Upper lobe of right lung (tissue), 1 donor: ENCODE data around the gene PIM1. TPM values are rescaled to one million over a fixed set of nuclear protein-coding genes. Genes with fewer than 3 reads are reported as not detected.

Source experiments
- ATAC-seq: fragments of 200-7000 bp; cut with Tn5 transposase; one replicate; pipeline ENCODE4 v1.9.1; 2020; ENCODE audit warnings: mild to moderate bottlenecking, moderate library complexity
- DNase-seq: peaks from one replicate; pipeline ENCODE4 v3.0.0-alpha.2; 2020
- H3K27ac ChIP-seq: fragments of 200-600 bp; one replicate; pipeline ENCODE4 v1.8.0; 2022
- H3K27me3 ChIP-seq: fragments of 200-600 bp; one replicate; pipeline ENCODE4 v1.8.0; 2022; ENCODE audit warnings: mild to moderate bottlenecking
- H3K36me3 ChIP-seq: fragments of 200-600 bp; one replicate; pipeline ENCODE4 v1.8.0; 2022
- H3K4me1 ChIP-seq: fragments of 200-600 bp; one replicate; pipeline ENCODE4 v1.8.0; 2022
- H3K4me3 ChIP-seq: fragments of 200-600 bp; one replicate; pipeline ENCODE4 v1.8.0; 2022; ENCODE audit warnings: mild to moderate bottlenecking
- H3K9me3 ChIP-seq: fragments of 200-600 bp; one replicate; pipeline ENCODE4 v1.8.0; 2022
- intact Hi-C: fragments of 100-400 bp; cut with DNase I; formaldehyde crosslinking; loops from one replicate; pipeline ENCODE4 v1.11.0; 2022
- total RNA-seq: library from RNA; stranded (reverse); fragmentation: NEBNext Ultra II Directional; extraction: Animal tissue kit (Norgen Biotek cat#: 25700); gene quantifications from one replicate; pipeline ENCODE4 v1.2.1, GENCODE V29; 2021
- TF ChIP-seq, protein P1 (sequence below): fragments of 200-600 bp; IDR thresholded peaks from one replicate; pipeline ENCODE4 v1.8.0; 2022; ENCODE audit warnings: antibody characterized with exemption
- donor health status: DM: no; HTN: yes; CAD: no; lungs with severe emphysema.

PIM1 gene
- total RNA-seq, 1 donor from 2014 or later = 55.3 TPM

DNA sequence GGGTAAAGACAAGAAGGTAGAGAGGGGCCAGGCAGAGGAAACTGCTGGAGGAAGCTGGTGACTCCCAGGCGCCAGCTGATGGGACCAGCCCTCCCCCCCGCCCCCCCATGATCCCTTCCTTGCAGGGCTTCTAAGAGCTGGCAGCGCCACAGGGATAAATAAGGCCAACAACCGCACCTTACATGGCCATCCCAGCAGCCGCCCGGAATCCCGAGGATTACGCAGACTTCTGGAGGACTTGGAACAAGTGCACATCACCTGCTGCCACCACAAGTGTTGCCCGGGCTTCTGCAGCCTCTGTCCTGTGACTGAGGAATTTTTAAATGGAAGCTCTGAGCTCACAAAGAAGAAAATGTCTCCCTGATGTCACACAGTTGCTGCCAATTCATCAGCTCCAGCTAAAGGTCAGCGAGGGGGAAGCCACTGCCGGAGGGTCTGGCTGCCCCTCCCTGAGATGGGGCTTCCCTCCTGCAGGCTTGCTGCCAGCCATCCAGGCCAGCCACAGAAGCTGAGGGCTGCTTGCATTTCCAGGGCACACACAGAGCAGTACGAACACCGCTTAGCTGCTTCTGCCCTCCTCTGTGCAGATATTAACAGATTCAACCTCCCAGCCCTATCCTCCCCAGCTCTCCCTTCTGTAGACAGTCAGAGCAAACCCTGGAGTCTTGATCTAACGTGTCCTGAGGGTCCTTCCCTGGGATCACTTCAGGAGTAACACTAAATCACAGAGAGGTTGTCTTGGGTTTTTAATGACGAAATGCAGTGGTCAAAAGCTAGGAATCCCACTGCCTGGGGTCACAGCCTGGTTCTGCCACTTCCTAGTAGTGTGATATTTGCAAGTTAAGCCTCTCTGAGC is 38.6 kb upstream of the PIM1 start:
- Histone ChIP-seq H3K4me3 (no peak overlapping the region), H3K9me3 (no peaks in the 10 kb centered on the region), H3K27me3 (no peaks in the 10 kb centered on the region), H3K4me1 (peaks cover 47% of the 10 kb centered on the region), H3K27ac (peak overlapping the region; percentile 79), H3K36me3 (no peaks in the 10 kb centered on the region)
- ATAC-seq (peak; percentile 76), DNase-seq (peak; percentile 89)
- TF ChIP-seq, protein P1, sequence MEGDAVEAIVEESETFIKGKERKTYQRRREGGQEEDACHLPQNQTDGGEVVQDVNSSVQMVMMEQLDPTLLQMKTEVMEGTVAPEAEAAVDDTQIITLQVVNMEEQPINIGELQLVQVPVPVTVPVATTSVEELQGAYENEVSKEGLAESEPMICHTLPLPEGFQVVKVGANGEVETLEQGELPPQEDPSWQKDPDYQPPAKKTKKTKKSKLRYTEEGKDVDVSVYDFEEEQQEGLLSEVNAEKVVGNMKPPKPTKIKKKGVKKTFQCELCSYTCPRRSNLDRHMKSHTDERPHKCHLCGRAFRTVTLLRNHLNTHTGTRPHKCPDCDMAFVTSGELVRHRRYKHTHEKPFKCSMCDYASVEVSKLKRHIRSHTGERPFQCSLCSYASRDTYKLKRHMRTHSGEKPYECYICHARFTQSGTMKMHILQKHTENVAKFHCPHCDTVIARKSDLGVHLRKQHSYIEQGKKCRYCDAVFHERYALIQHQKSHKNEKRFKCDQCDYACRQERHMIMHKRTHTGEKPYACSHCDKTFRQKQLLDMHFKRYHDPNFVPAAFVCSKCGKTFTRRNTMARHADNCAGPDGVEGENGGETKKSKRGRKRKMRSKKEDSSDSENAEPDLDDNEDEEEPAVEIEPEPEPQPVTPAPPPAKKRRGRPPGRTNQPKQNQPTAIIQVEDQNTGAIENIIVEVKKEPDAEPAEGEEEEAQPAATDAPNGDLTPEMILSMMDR = no peak
- intact Hi-C loops = no loop called here

DNA sequence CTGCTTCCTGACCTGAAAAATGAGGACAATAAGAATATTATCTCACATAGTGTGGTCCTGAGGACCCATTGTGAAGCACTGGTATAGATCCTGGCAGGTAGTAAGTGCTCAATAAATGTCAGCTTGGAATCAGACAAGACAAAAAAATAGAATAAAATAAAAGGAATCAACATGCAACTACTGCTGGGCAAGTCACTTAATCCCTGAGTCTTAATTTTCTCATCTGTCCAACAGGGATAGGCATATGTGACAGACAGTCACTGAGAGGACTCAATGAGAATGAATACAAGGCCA is 38.0 kb upstream of the PIM1 start:
- Histone ChIP-seq H3K36me3 (no peaks in the 10 kb centered on the region), H3K9me3 (no peaks in the 10 kb centered on the region), H3K4me1 (peaks cover 53% of the 10 kb centered on the region), H3K27me3 (no peaks in the 10 kb centered on the region), H3K27ac (peak overlapping the region; percentile 79), H3K4me3 (no peak overlapping the region)
- ATAC-seq = no peak
- TF ChIP-seq, protein P1 = no peak
- no peak for DNase-seq
- intact Hi-C loops = no loop called here

DNA sequence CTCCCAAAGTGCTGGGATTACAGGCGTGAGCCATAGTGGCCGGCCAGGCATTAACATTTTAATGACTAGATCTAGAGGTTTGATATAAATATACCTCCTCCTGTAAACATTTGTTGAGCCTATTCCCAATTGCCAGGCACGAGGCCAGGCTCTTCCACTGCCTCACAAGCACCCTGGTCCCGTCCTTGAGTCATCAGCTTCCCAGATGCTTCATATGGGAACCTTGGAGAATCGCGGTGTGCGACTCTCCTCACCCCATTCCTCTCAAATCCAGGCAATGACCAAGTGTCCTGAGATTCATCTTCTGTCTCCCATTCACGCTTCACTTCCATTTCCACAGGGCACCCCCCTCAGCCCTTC is 35.9 kb upstream of the PIM1 start:
- intact Hi-C loops = no loop called here
- DNase-seq (no peak), ATAC-seq (no peak)

DNA sequence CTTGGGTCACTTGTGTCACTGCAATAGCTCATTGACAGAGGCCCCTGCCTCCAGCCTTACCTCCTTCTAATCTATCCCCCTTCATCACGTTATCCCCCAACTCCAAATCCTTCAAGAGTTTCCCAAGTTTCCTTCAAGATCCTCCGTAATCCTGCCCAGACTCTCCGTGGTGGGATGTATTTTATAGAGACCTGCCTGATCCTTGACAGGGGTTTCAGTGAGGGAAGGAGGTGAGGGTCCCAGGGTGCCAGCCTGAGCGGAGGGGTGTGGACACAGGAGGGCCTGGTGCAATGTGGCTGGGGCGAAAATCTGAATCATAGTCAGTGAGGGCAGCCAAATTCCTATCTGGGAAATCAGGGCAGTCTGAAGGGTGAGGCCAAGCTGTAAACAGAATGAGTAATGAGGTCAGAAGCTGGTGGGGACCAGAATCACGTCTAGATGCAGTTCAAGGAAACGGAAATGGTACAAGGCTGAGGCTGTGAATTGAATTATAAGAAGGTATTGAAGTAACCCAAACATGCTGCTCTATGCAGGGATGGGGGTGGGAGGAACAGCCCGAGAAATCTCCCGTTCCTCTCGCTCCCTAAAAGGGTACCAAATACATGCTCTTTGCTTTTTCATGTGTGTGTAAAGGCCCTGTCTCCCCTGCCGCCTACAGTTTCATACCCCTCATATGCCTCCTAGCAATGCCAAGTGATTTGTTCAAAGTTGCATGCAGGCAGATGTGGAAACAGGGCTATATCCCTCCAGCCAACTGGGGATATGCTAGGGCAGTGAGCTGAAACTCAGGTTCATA is 35.4 kb upstream of the PIM1 start:
- Histone ChIP-seq H3K4me1 (peaks cover 55% of the 10 kb centered on the region), H3K36me3 (no peaks in the 10 kb centered on the region), H3K27me3 (no peaks in the 10 kb centered on the region), H3K9me3 (no peaks in the 10 kb centered on the region), H3K27ac (peak overlapping the region; percentile 58), H3K4me3 (no peak overlapping the region)
- DNase-seq (no peak), ATAC-seq (peak; percentile 64)
- intact Hi-C loops = no loop called here
- TF ChIP-seq, protein P1 = no peak

More for the DNA sequence above, 35.9 kb upstream of the PIM1 start:
- no peaks in the 10 kb centered on the region for H3K9me3 ChIP-seq
- no peak overlapping the region for H3K4me3 ChIP-seq
- H3K27me3 ChIP-seq = no peaks in the 10 kb centered on the region
- H3K4me1 ChIP-seq = peaks cover 55% of the 10 kb centered on the region
- TF ChIP-seq, protein P1 = no peak
- H3K36me3 ChIP-seq = no peaks in the 10 kb centered on the region
- peak overlapping the region; percentile 58 for H3K27ac ChIP-seq

DNA sequence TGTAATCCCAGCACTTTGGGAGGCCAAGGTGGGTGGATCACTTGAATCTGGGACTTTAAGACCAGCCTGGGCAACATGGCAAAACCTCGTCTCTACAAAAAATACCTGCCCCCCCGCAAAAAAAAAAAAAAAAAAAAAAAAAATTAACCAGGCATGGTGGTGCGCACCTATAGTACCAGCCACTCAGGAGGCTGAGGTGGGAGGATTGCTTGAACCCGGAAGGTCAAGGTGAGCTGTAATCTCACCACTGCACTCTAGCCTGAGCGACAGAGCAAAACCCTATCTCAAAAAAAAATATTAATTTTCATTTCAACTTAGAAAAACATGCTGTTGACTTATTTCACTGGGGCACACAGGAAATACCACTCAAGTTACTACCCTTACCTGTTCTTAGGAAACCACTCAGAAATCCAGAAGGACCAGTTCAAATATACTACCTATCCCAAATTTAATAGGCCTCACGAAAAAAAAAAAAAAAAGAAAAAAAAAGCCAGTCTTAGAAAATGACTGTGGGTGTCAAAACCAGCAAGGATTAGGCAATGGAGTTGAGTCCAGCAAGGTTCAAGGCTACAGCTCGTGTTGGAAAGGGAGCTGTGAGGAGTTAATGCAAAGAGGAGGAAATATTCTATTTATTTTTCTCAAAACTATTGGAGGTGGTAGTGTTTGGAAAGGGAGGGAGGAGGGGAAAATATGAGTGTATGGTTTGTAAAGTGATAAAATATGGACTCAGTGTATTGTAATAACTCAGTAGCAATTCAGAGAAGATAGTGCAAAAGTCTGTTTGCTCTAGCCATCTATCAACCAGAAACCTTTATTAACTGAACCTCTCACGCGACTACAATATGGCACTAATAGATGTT is 33.9 kb upstream of the PIM1 start:
- Histone ChIP-seq H3K36me3 (no peaks in the 10 kb centered on the region), H3K27me3 (no peaks in the 10 kb centered on the region), H3K4me3 (no peak overlapping the region), H3K4me1 (peaks cover 44% of the 10 kb centered on the region), H3K27ac (peak overlapping the region; percentile 58), H3K9me3 (no peaks in the 10 kb centered on the region)
- intact Hi-C loops = no loop called here
- peak; percentile 5 for ATAC-seq
- no peak for DNase-seq
- TF ChIP-seq, protein P1 = no peak
